Omental fat pad (tissue), 4 donors: ENCODE data around the gene CCNB1. TPM values are rescaled to one million over a fixed set of nuclear protein-coding genes. Genes with fewer than 3 reads are reported as not detected.
"Not testable (repeated sequence)": the region's sequence is repeated elsewhere in the genome, so short reads cannot be mapped to it uniquely, and the experiment has no call there.

Source experiments
- ATAC-seq: fragments of 150-250 bp; one replicate; pipeline ENCODE4 v1.9.1; 2016; ENCODE audit warnings: mild to moderate bottlenecking, moderate library complexity; ENCODE audit not compliant: low FRiP score
- DNase-seq: peaks from one replicate; pipeline ENCODE4 v3.0.0-alpha.2; 2019; ENCODE audit warnings: low spot score
- CTCF ChIP-seq, 3 donors: fragments of 450-650 bp; IDR thresholded peaks; one replicate each; pipeline ENCODE4 v1.5.1; 2016 to 2017; ENCODE audit warnings: antibody characterized with exemption in 3 of 3, mild to moderate bottlenecking in 3 of 3, moderate library complexity in 2 of 3
- total RNA-seq, 4 donors: library from RNA; depleted of rRNA; stranded (reverse); fragments of >200 nt; gene quantifications; one replicate each; pipeline ENCODE4 v1.1.0, GENCODE V29; 2016

Gene CCNB1
- total RNA-seq: 10 to 100 TPM in 1 of 4 donors, 1 to 10 TPM in 3; 1.9 to 11.9 (median 2.7) TPM

- peak; percentile 100 for ATAC-seq
- no peak for TF ChIP-seq CTCF (IDR thresholded peaks at IDR 0.05)
- DNase-seq: peak; percentile 83
These were observed at the start of gene CCNB1 for GRCh38 chr5:69166686-69167492. CCNB1 (plus strand) TSS chr5:69167150; CDS start chr5:69167263, 113 bp downstream.

- ATAC-seq (no peak), DNase-seq (no peak)
- TF ChIP-seq CTCF (IDR thresholded peaks at IDR 0.05): no peak
These were observed 37.5 kb upstream of the CCNB1 start for GRCh38 chr5:69129413-69129812.

DNA sequence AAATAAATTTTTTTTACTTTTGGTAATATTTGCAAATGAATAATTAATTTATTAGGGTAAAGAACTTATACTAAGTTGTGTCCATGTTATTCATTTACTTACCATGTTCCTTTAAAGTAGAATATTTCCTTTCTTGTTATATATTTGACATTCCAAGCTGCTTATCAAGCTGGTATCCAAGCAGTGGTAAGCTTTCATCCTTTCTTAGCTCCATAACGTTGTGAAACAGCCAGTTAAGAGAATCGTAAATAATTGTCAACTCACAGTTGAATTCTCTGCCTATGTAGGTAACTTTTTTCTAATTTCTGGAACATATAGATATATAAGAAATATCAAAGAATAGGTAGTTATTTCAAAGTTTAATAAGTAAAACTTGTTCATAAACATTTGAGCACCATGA, 36.7 kb upstream of the CCNB1 start:
- DNase-seq (no peak), ATAC-seq (no peak)
- TF ChIP-seq CTCF (IDR thresholded peaks at IDR 0.05): no peak

- DNase-seq: no peak
- TF ChIP-seq CTCF (IDR thresholded peaks at IDR 0.05): no peak
- no peak for ATAC-seq
These were observed 35.6 kb upstream of the CCNB1 start for GRCh38 chr5:69131304-69131703.

GRCh38 chr5:69134126-69134525, 32.8 kb upstream of the CCNB1 start:
- ATAC-seq (no peak), DNase-seq (no peak)
- no peak for TF ChIP-seq CTCF (IDR thresholded peaks at IDR 0.05)

- ATAC-seq: no peak
- no peak for DNase-seq
- TF ChIP-seq CTCF (IDR thresholded peaks at IDR 0.05): no peak
These were observed 30.7 kb upstream of the CCNB1 start for GRCh38 chr5:69136293-69136692.

GRCh38 chr5:69137208-69137607, 29.7 kb upstream of the CCNB1 start:
- not testable (repeated sequence) for DNase-seq, ATAC-seq
